Mesodermal cell (in vitro differentiated cells): ENCODE measurements around the gene COL27A1.

Experiments
- H3K27ac ChIP-seq: 2 replicates; pipeline ENCODE4 v1.7.0; 2013; ENCODE audit warnings: mild to moderate bottlenecking, low read depth, low read length, moderate library complexity; ENCODE audit not compliant: severe bottlenecking
- H3K36me3 ChIP-seq: 2 replicates; pipeline ENCODE4 v1.7.1; 2013; ENCODE audit warnings: mild to moderate bottlenecking, low read length, moderate library complexity; ENCODE audit not compliant: control insufficient read depth, insufficient read depth
- H3K4me1 ChIP-seq: one replicate; pipeline ENCODE4 v1.7.1; 2013; ENCODE audit warnings: mild to moderate bottlenecking, low read length; ENCODE audit not compliant: insufficient read depth, control insufficient read depth, poor library complexity, severe bottlenecking
- H3K4me3 ChIP-seq: 2 replicates; pipeline ENCODE4 v1.7.0; 2013; ENCODE audit warnings: low read length, control low read depth, mild to moderate bottlenecking; ENCODE audit not compliant: insufficient read depth, poor library complexity, severe bottlenecking; ENCODE audit errors: extremely low read depth
- H3K9me3 ChIP-seq: 2 replicates; pipeline ENCODE4 v1.7.1; 2013; ENCODE audit warnings: mild to moderate bottlenecking, low read length, moderate library complexity; ENCODE audit not compliant: control insufficient read depth
- WGBS, 2 experiments: methylation state at CpG; one replicate each; pipeline ENCODE4 v1.1.5; 2013; ENCODE audit warnings: missing lambda C conversion rate in 2 of 2; ENCODE audit not compliant: insufficient coverage in 2 of 2; 5-methylcytosine and 5-hydroxymethylcytosine counted together

Gene COL27A1

GRCh38 chr9:114344188-114344566, 188.8 kb downstream of the COL27A1 start:
- Histone ChIP-seq H3K4me3 (no peak overlapping the region), H3K9me3 (no peaks in the 10 kb centered on the region), H3K4me1 (peaks cover 8% of the 10 kb centered on the region), H3K36me3 (peaks cover 76% of the 10 kb centered on the region), H3K27ac (no peak overlapping the region)
- 91 to 96% methylated on average over 5 to 10 of the region's 11 CpGs for WGBS, 2 experiments

- H3K4me1 ChIP-seq, result peaks cover 14% of the 10 kb centered on the region
- H3K4me3 ChIP-seq, result no peak overlapping the region
- H3K36me3 ChIP-seq, result peaks cover 72% of the 10 kb centered on the region
- no peak overlapping the region for H3K27ac ChIP-seq
- no peaks in the 10 kb centered on the region for H3K9me3 ChIP-seq
- 84 to 91% methylated on average over 3 of the region's 3 CpGs for WGBS, 2 experiments
These were observed 189.4 kb downstream of the COL27A1 start for GRCh38 chr9:114344692-114345091.

- H3K27ac ChIP-seq, result no peak overlapping the region
These were observed 190.2 kb downstream of the COL27A1 start for GRCh38 chr9:114345493-114346065.

GRCh38 chr9:114346146-114346545, 190.8 kb downstream of the COL27A1 start:
- Histone ChIP-seq H3K27ac (no peak overlapping the region), H3K9me3 (no peaks in the 10 kb centered on the region), H3K4me3 (no peak overlapping the region), H3K4me1 (peaks cover 16% of the 10 kb centered on the region), H3K36me3 (peaks cover 76% of the 10 kb centered on the region)
- 92 to 97% methylated on average over 7 to 8 of the region's 11 CpGs for WGBS, 2 experiments

More at GRCh38 chr9:114345493-114346065, 190.2 kb downstream of the COL27A1 start:
- Histone ChIP-seq H3K9me3 (no peaks in the 10 kb centered on the region), H3K4me1 (peaks cover 16% of the 10 kb centered on the region), H3K4me3 (no peak overlapping the region), H3K36me3 (peaks cover 74% of the 10 kb centered on the region)
- 93 to 98% methylated on average over 6 of the region's 7 CpGs for WGBS, 2 experiments

- H3K36me3 ChIP-seq, result peaks cover 84% of the 10 kb centered on the region
- H3K4me1 ChIP-seq, result peaks cover 16% of the 10 kb centered on the region
- H3K4me3 ChIP-seq, result no peak overlapping the region
- WGBS, 2 experiments, result 88 to 89% methylated on average over 12 to 15 of the region's 15 CpGs
- no peak overlapping the region for H3K27ac ChIP-seq
- H3K9me3 ChIP-seq, result no peaks in the 10 kb centered on the region
These were observed 192.3 kb downstream of the COL27A1 start for GRCh38 chr9:114347675-114348074.

GRCh38 chr9:114348261-114348905, 193.0 kb downstream of the COL27A1 start:
- Histone ChIP-seq H3K36me3 (peaks cover 84% of the 10 kb centered on the region), H3K27ac (peak overlapping the region; percentile 78)

GRCh38 chr9:114348906-114349482, 193.7 kb downstream of the COL27A1 start:
- Histone ChIP-seq H3K4me3 (no peak overlapping the region), H3K36me3 (peaks cover 82% of the 10 kb centered on the region), H3K4me1 (peaks cover 16% of the 10 kb centered on the region), H3K27ac (peak overlapping the region; percentile 96), H3K9me3 (no peaks in the 10 kb centered on the region)
- 7 to 43% methylated on average over 3 to 6 of the region's 9 CpGs for WGBS, 2 experiments

More at GRCh38 chr9:114348261-114348905, 193.0 kb downstream of the COL27A1 start:
- Histone ChIP-seq H3K9me3 (no peaks in the 10 kb centered on the region), H3K4me1 (peaks cover 16% of the 10 kb centered on the region), H3K4me3 (no peak overlapping the region)
- WGBS, 2 experiments, result 81 to 87% methylated on average over 11 of the region's 12 CpGs

GRCh38 chr9:114349713-114350480, 194.6 kb downstream of the COL27A1 start:
- peaks cover 74% of the 10 kb centered on the region for H3K36me3 ChIP-seq
- H3K4me1 ChIP-seq, result peaks cover 16% of the 10 kb centered on the region
- H3K27ac ChIP-seq, result peak overlapping the region; percentile 96
- no peaks in the 10 kb centered on the region for H3K9me3 ChIP-seq
- 94 to 95% methylated on average over 9 of the region's 10 CpGs for WGBS, 2 experiments
- H3K4me3 ChIP-seq, result no peak overlapping the region

- Histone ChIP-seq H3K9me3 (no peaks in the 10 kb centered on the region), H3K27ac (no peak overlapping the region), H3K4me3 (no peak overlapping the region), H3K36me3 (peaks cover 72% of the 10 kb centered on the region), H3K4me1 (peaks cover 16% of the 10 kb centered on the region)
- WGBS, 2 experiments, result 97% methylated on average over 14 to 15 of the region's 16 CpGs
These were observed 195.5 kb downstream of the COL27A1 start for GRCh38 chr9:114350636-114351401.

- no peak overlapping the region for H3K4me3 ChIP-seq
- peaks cover 72% of the 10 kb centered on the region for H3K36me3 ChIP-seq
- peaks cover 16% of the 10 kb centered on the region for H3K4me1 ChIP-seq
- H3K9me3 ChIP-seq, result no peaks in the 10 kb centered on the region
- no peak overlapping the region for H3K27ac ChIP-seq
- WGBS, 2 experiments, result 97 to 100% methylated on average over 4 of the region's 4 CpGs
These were observed 196.6 kb downstream of the COL27A1 start for GRCh38 chr9:114351932-114352331.
